ENCODE results near the gene ACIN1. TPM values are rescaled to one million over a fixed set of nuclear protein-coding genes. Genes with fewer than 3 reads are reported as not detected.

ACIN1 gene
- total and polyA plus RNA-seq, 7 donors, result 45.2 to 83.2 (median 75.3) TPM

DNA sequence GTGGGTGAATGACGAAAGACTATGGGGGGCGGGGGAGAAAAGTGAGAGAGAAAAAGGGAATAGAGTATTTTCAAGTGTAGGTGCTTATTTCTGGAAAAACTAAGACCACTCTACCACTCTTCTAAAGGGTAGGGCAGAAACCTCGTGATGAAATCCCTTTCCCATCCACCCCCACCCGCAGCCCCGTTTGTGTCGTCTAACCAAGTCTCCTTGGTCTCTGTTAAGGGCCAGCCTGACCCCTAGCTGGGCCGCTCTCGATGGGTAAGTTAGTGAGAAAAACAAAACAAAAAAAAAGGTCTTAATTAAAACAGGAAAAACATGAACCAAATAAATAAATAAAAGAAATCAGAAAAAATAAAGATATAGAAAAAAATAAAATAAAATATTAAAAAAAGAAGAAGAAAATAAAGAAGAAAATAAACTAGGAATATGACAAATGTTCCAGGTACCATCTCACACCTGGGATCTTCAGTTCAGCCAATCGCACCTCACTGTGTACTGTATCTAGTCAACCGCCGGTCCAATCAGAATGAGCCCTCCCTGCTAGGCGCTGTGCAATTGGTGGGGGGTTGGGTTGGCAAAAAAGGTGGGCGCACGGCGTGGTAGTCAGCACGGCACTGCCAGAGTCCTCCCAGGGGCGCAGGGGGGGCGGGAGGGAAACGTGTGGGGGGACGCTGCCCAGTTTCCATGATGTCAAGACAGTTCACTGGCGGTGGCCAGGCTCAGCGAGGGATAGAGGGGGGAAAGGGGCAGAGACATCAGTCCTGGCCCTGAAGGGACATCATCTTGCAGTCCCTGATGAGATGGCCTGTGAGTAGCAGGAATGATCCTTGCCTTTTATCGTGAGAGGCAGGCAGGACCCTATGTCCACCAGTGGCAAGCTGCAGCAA, 27.8 kb downstream of the ACIN1 start:
- DNase-seq (no peak), ATAC-seq (no peak)
- intact Hi-C loops (cut with DNase I), result no loop called here
- 81 to 85% (median 82%) methylated on average over 23 of the region's 23 CpGs for WGBS, 3 donors
- Histone ChIP-seq H3K27ac (no peak overlapping the region), H3K4me3 (no peak overlapping the region), H3K27me3 (ENCODE audit: insufficient read depth in 3 of 3, low read length in 2 of 3) (no peaks in the 10 kb centered on the region), H3K36me3 (ENCODE audit: insufficient read depth in 1 of 2, low read depth in 1 of 2) (peaks cover 34 to 77% of the 10 kb centered on the region in 2 donors), H3K4me1 (peaks cover 37% of the 10 kb centered on the region), H3K9me3 (no peaks in the 10 kb centered on the region)
- TF ChIP-seq, protein P1, sequence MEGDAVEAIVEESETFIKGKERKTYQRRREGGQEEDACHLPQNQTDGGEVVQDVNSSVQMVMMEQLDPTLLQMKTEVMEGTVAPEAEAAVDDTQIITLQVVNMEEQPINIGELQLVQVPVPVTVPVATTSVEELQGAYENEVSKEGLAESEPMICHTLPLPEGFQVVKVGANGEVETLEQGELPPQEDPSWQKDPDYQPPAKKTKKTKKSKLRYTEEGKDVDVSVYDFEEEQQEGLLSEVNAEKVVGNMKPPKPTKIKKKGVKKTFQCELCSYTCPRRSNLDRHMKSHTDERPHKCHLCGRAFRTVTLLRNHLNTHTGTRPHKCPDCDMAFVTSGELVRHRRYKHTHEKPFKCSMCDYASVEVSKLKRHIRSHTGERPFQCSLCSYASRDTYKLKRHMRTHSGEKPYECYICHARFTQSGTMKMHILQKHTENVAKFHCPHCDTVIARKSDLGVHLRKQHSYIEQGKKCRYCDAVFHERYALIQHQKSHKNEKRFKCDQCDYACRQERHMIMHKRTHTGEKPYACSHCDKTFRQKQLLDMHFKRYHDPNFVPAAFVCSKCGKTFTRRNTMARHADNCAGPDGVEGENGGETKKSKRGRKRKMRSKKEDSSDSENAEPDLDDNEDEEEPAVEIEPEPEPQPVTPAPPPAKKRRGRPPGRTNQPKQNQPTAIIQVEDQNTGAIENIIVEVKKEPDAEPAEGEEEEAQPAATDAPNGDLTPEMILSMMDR (IDR thresholded peaks at IDR 0.05), result no peak

DNA sequence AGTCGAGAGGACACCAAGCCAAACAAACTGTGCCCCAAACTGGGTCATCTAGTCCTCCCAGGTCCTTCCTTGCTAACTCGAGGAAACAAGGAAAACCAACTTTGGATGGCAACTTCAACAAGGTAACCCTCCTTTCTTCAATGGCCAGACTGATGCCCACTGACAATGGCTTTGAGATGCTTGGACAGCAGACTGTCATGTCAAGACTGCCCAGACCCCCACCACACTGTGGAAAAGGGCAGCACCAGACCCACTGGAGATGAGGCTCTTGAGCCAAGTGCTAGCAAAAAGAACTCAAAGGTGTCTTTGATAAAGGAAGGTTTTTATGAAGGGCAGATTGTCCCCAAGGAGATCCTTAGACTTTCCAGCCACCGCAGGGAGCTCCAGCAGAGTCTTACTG, 28.6 kb downstream of the ACIN1 start:
- intact Hi-C loops (cut with DNase I), result no loop called here
- H3K4me1 ChIP-seq, result peaks cover 34% of the 10 kb centered on the region
- no peaks in the 10 kb centered on the region for H3K27me3 ChIP-seq (ENCODE audit: insufficient read depth in 3 of 3, low read length in 2 of 3)
- TF ChIP-seq, protein P1 (IDR thresholded peaks at IDR 0.05), result no peak
- 83 to 91% (median 85%) methylated on average over 3 of the region's 3 CpGs for WGBS, 3 donors
- H3K9me3 ChIP-seq, result no peaks in the 10 kb centered on the region
- DNase-seq (no peak), ATAC-seq (no peak)
- no peak overlapping the region for H3K4me3 ChIP-seq
- H3K27ac ChIP-seq, result no peak overlapping the region
- H3K36me3 ChIP-seq (ENCODE audit: insufficient read depth in 1 of 2, low read depth in 1 of 2), result peaks cover 31 to 83% of the 10 kb centered on the region in 2 donors

DNA sequence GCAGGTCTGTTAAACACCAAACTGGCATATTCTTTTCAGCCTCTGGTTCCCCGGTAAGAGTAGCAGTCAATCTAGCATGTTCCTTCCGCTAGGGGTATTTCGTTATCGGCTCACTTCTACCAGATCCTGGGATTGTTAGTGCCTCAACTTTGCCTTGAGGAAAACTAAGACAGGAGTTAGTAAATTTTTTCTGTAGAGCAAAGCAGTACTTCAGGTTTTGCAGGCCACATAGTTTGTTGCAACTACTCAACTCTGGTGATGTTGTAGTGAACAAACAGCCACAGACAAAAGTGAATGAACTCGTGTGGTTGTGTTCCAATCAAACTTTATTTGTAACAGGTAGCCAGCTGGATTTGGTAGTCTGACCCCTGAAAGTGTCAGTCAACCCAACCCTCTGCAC, 31.3 kb downstream of the ACIN1 start:
- intact Hi-C loops (cut with DNase I), result no loop called here

DNA sequence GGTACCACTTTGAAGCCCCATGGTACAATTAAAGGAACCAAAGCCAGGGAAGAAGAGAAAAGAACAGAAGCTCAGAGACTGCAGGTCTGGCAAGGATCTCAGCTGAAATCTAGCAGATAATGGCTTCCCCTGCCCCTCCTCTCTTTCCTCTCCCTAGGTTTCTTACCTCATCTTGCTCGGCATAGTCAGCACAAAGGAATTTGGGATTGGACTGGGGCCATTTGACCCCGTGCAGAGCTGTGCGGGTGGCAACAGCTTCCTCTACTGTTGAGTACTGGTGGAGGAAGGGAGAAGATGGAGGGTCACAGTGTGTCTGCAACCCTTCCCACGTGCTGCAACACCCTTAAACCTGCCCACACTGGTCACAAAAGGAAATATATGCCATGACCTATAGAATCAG, 32.9 kb downstream of the ACIN1 start:
- WGBS, 3 donors, result 23 to 27% (median 26%) methylated on average over 3 to 4 of the region's 4 CpGs

More for the DNA sequence above, 31.3 kb downstream of the ACIN1 start:
- Histone ChIP-seq H3K27me3 (ENCODE audit: insufficient read depth in 3 of 3, low read length in 2 of 3) (no peaks in the 10 kb centered on the region), H3K27ac (no peak overlapping the region), H3K4me1 (peaks cover 16% of the 10 kb centered on the region), H3K36me3 (ENCODE audit: insufficient read depth in 1 of 2, low read depth in 1 of 2) (peaks cover 33 to 100% of the 10 kb centered on the region in 2 donors), H3K4me3 (no peak overlapping the region), H3K9me3 (no peaks in the 10 kb centered on the region)
- ATAC-seq (no peak), DNase-seq (no peak)
- 86 to 90% (median 86%) methylated on average over 5 of the region's 5 CpGs for WGBS, 3 donors
- TF ChIP-seq, protein P1 (IDR thresholded peaks at IDR 0.05), result no peak

More for the DNA sequence above, 32.9 kb downstream of the ACIN1 start:
- intact Hi-C loops (cut with DNase I), result no loop called here
- Histone ChIP-seq H3K27ac (peak overlapping the region; percentile 13), H3K27me3 (ENCODE audit: insufficient read depth in 3 of 3, low read length in 2 of 3) (no peaks in the 10 kb centered on the region), H3K36me3 (ENCODE audit: insufficient read depth in 1 of 2, low read depth in 1 of 2) (peaks cover 28 to 89% of the 10 kb centered on the region in 2 donors), H3K9me3 (no peaks in the 10 kb centered on the region), H3K4me1 (peaks cover 12% of the 10 kb centered on the region), H3K4me3 (no peak overlapping the region)
- TF ChIP-seq, protein P1 (IDR thresholded peaks at IDR 0.05), result no peak
- peak; percentile 60 to 63 (median 61) for ATAC-seq
- peak; percentile 70 to 71 for DNase-seq
